ENCODE measurements around the gene NCF2. TPM values are rescaled to one million over a fixed set of nuclear protein-coding genes. Genes with fewer than 3 reads are reported as not detected.

Gene NCF2
- total RNA-seq, 4 donors from 2014 or later: 16.9 to 48.3 (median 33.9) TPM

DNA sequence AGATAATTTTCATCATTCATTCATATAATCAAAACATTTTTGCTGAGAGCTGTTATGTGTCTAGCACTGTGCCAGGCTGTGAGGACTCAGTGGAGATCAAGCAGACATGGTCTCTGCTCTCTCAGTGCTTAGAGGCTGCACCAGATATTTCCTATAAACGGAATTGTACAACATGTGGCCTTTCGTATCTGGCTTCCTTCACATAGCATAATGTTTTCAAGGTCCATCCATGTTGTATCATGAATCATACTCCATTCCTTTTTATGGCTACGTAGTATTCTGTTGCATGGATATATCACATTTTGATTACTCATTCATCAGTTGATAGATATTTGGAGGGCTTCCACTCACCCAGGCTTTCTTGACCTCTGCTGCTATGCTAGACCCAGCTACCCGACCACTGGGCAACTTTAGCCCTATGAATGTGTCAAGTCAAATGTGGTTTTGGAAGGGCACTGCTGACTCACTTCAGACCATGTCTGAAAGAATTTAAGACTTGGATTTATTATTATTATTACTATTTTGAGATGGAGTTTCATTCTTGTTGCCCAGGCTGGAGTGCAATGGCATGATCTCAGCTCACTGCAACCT, 18.5 kb downstream of the NCF2 start:
- no peaks in the 10 kb centered on the region for H3K36me3 ChIP-seq
- DNase-seq (ENCODE audit: low spot score in 2 of 2): no peak
- no peaks in the 10 kb centered on the region for H3K9me3 ChIP-seq
- WGBS: 85% methylated on average over 4 of the region's 4 CpGs
- no peaks in the 10 kb centered on the region for H3K4me1 ChIP-seq
- TF ChIP-seq POLR2A (IDR thresholded peaks at IDR 0.05): no peak
- TF ChIP-seq EP300 (IDR thresholded peaks at IDR 0.05): no peak
- no peak for TF ChIP-seq POLR2AphosphoS5 (IDR thresholded peaks at IDR 0.05)
- TF ChIP-seq, protein P1, sequence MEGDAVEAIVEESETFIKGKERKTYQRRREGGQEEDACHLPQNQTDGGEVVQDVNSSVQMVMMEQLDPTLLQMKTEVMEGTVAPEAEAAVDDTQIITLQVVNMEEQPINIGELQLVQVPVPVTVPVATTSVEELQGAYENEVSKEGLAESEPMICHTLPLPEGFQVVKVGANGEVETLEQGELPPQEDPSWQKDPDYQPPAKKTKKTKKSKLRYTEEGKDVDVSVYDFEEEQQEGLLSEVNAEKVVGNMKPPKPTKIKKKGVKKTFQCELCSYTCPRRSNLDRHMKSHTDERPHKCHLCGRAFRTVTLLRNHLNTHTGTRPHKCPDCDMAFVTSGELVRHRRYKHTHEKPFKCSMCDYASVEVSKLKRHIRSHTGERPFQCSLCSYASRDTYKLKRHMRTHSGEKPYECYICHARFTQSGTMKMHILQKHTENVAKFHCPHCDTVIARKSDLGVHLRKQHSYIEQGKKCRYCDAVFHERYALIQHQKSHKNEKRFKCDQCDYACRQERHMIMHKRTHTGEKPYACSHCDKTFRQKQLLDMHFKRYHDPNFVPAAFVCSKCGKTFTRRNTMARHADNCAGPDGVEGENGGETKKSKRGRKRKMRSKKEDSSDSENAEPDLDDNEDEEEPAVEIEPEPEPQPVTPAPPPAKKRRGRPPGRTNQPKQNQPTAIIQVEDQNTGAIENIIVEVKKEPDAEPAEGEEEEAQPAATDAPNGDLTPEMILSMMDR (IDR thresholded peaks at IDR 0.05): no peak
- no peaks in the 10 kb centered on the region for H3K27me3 ChIP-seq
- no peak overlapping the region for H3K27ac ChIP-seq
- H3K4me3 ChIP-seq: no peak overlapping the region

DNA sequence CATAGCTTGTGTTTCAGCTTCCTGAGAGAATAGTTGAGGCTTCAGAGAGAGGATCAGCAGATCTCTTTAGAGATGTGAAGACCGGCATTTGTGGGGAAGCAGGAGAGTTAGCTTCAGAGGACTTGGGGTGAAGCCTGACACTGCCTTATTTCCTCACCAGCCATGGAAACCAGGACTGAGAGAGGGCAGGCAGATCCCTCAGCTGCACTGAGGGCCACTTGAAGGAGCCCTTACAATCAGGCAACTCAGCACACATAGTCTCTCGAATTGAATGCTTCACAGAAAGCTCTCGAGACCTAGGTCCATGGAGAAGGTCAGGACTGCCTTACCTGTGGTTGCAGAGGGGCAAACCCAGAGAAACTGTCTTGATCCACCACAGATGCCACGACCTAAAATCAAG, 19.8 kb downstream of the NCF2 start:
- Histone ChIP-seq H3K27me3 (no peaks in the 10 kb centered on the region), H3K27ac (no peak overlapping the region), H3K9me3 (no peaks in the 10 kb centered on the region), H3K4me1 (no peaks in the 10 kb centered on the region), H3K4me3 (no peak overlapping the region), H3K36me3 (no peaks in the 10 kb centered on the region)
- no peak for DNase-seq (ENCODE audit: low spot score in 2 of 2)
- 81% methylated on average over 2 of the region's 4 CpGs for WGBS
- TF ChIP-seq, protein P1 (IDR thresholded peaks at IDR 0.05): no peak

DNA sequence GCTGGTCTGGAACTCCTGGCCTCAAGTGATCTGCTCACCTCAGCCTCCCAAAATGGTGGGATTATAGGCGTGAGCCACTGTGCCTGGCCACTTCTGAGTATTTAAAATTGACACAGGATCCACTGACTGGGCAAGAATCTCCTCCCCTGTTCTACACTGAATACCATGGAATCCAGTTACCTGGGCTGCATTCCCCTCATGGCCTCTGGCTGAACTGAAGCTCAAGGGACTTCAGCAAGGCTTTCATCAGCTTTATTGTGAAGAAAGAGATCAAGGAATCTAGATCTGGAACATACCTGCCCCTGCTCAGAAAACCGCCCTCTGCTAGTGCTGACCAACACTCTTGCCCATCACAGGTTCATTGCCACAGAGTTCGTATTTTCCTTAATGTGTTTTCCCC, 20.5 kb downstream of the NCF2 start:
- Histone ChIP-seq H3K27me3 (no peaks in the 10 kb centered on the region), H3K4me1 (no peaks in the 10 kb centered on the region), H3K36me3 (no peaks in the 10 kb centered on the region), H3K27ac (no peak overlapping the region), H3K9me3 (no peaks in the 10 kb centered on the region), H3K4me3 (no peak overlapping the region)
- no peak for DNase-seq (ENCODE audit: low spot score in 2 of 2)
- WGBS: 89% methylated on average over 3 of the region's 3 CpGs
- TF ChIP-seq POLR2A (IDR thresholded peaks at IDR 0.05) (no peak), EP300 (IDR thresholded peaks at IDR 0.05) (no peak)
- TF ChIP-seq, protein P1 (IDR thresholded peaks at IDR 0.05): no peak

DNA sequence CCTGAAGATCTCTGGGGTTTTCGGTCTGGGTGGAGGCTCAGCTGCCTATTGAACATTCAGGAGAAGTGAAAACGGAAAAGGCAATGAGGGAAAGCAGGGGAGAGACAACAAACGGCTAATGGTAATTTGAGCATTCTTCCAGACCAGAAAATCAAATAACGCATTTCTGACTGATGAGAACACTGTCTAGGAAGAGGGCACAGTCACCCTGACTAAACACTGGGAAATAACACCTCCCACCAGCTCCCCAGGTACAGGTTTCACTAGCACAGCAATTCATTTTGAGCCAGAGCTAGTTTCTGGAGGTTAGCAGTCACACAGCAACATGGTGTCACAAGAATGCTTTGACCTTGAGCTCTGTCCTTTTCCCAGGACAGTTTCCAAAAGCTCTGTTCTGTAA, 21.1 kb downstream of the NCF2 start:
- 80% methylated on average over 4 of the region's 4 CpGs for WGBS
- DNase-seq (ENCODE audit: low spot score in 2 of 2): no peak
- TF ChIP-seq POLR2AphosphoS5 (IDR thresholded peaks at IDR 0.05) (no peak), POLR2A (IDR thresholded peaks at IDR 0.05) (no peak)
- TF ChIP-seq, protein P1 (IDR thresholded peaks at IDR 0.05): no peak

DNA sequence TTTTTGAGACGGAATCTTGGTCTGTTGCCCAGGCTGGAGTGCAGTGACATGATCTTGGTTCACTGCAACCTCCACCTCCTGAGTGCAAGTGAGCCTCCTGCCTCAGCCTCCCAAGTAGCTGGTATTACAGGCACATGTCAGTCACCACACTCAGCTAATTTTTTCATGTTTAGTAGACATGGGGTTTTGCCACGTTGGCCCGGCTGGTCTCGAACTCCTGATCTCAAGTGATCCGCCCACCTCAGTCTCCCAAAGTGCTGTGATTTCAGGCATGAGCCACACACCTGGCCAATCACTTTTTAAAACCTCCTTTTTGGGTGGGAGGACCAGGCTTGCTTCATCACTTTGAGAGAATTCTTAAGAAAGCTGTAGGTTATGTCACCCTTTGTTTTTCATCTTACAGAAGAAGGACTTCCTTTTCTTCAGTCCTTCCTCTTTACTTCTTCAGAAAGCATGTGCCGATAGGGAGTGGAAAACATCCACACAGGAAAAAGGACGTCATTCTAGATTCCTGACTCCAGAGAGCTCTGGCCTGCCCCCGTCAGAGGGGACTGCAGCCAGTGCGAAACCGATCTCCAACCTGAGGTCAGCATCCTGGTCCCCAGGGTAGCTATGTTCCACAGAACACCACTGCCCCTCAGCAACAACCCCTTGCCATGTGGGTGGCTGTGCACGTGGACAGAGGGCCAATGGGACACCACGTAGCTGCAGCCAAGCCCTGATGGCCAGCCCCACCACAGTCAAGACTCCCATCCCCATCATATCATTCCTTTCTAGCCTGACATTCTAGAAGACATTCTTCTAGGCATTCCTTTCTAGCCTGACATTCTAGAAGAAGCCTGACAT, 21.9 kb downstream of the NCF2 start:
- Histone ChIP-seq H3K4me1 (no peaks in the 10 kb centered on the region), H3K27me3 (no peaks in the 10 kb centered on the region), H3K4me3 (no peak overlapping the region), H3K36me3 (no peaks in the 10 kb centered on the region), H3K9me3 (no peaks in the 10 kb centered on the region), H3K27ac (no peak overlapping the region)
- TF ChIP-seq POLR2AphosphoS5 (IDR thresholded peaks at IDR 0.05) (no peak), EP300 (IDR thresholded peaks at IDR 0.05) (no peak), POLR2A (IDR thresholded peaks at IDR 0.05) (no peak)
- TF ChIP-seq, protein P1 (IDR thresholded peaks at IDR 0.05): no peak
- 74% methylated on average over 12 of the region's 12 CpGs for WGBS
- DNase-seq (ENCODE audit: low spot score in 2 of 2): no peak

More for the DNA sequence above, 21.1 kb downstream of the NCF2 start:
- Histone ChIP-seq H3K27ac (no peak overlapping the region), H3K27me3 (no peaks in the 10 kb centered on the region), H3K36me3 (no peaks in the 10 kb centered on the region), H3K4me3 (no peak overlapping the region), H3K4me1 (no peaks in the 10 kb centered on the region), H3K9me3 (no peaks in the 10 kb centered on the region)
